BLaER1 treated with 17β-estradiol and CSF1 and Interleukin-3, amounts not matched to agents 10 nM and 100 nM (cell line): ENCODE data around the gene KRTAP20-3.

ENCODE experiments used
- H3K27ac ChIP-seq, 11 experiments: shearing (Covaris generic); formaldehyde crosslinking; 2 replicates each; pipeline ENCODE4 v1.8.1; 2022
- H3K27me3 ChIP-seq, 11 experiments: shearing (Covaris generic); formaldehyde crosslinking; 2 replicates each; pipeline ENCODE4 v1.8.1; 2022
- H3K36me3 ChIP-seq, 11 experiments: shearing (Covaris generic); formaldehyde crosslinking; 2 replicates each; pipeline ENCODE4 v1.8.1; 2022
- H3K4me1 ChIP-seq, 10 experiments: shearing (Covaris generic); formaldehyde crosslinking; 2 replicates each; pipeline ENCODE4 v1.8.1; 2022
- H3K4me2 ChIP-seq, 11 experiments: shearing (Covaris generic); formaldehyde crosslinking; 2 replicates each; pipeline ENCODE4 v1.8.1; 2022
- H3K4me3 ChIP-seq, 10 experiments: shearing (Covaris generic); formaldehyde crosslinking; 2 replicates each; pipeline ENCODE4 v1.8.1; 2022
- H3K9ac ChIP-seq, 11 experiments: shearing (Covaris generic); formaldehyde crosslinking; 2 replicates each; pipeline ENCODE4 v1.8.1; 2022
- H3K9me3 ChIP-seq, 11 experiments: shearing (Covaris generic); formaldehyde crosslinking; replicated peaks in 1 of 11; 2 replicates each; pipeline ENCODE4 v1.8.1; 2022
- H4K20me1 ChIP-seq, 11 experiments: shearing (Covaris generic); formaldehyde crosslinking; 2 replicates each; pipeline ENCODE4 v1.8.1; 2022
- Cebpa-rat ChIP-seq, 11 experiments: shearing (Covaris generic); IDR thresholded peaks; 2 replicates each; pipeline ENCODE4 v1.8.1; 2022

KRTAP20-3 gene

DNA sequence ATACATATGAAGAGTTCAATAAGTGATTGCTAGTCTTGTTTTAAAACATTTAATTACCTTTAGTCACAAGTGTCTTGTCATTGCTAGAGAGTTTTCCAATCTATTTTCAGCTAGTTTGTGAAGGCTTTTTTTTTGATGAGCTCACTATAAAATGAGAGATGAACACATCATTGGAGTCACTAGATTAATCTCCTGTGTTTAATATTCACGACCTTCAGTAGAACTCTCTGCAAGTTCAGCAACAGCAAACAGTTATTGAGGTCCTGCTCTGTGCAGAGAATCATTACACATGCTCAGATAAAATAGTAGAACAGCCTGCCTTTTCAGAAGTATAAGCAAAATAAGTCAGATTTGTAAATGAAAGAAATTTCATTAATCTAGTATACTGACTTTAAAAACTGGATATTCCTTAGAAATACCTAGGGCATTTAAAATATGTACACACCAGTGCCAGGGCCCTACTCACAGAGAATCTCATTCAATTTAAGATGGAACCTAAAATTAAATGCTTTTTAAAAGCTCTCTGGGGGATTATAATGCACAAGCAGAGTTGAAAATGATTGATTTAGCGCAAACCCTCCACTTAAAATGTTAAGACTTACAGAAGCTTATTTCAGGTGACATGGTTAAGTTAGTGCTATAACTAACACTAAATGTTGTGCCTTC lies 30.5 kb downstream of the KRTAP20-3 start:
- Histone ChIP-seq H3K9ac (no peak overlapping the region), H3K4me3 (no peak overlapping the region), H3K27ac (no peak overlapping the region), H3K4me2 (no peak overlapping the region), H4K20me1 (no peaks in the 10 kb centered on the region), H3K4me1 (no peaks in the 10 kb centered on the region), H3K36me3 (no peaks in the 10 kb centered on the region), H3K27me3 (no peaks in the 10 kb centered on the region), H3K9me3 (no peaks in the 10 kb centered on the region; a peak in 1 of 22 replicates)
- TF ChIP-seq Cebpa-rat (IDR thresholded peaks at IDR 0.05) = no peak

- H4K20me1 ChIP-seq = no peaks in the 10 kb centered on the region
- TF ChIP-seq Cebpa-rat (IDR thresholded peaks at IDR 0.05) = no peak
- no peaks in the 10 kb centered on the region for H3K27me3 ChIP-seq
- no peak overlapping the region for H3K4me2 ChIP-seq
- H3K4me1 ChIP-seq = no peaks in the 10 kb centered on the region
- H3K9me3 ChIP-seq = no peaks in the 10 kb centered on the region; a peak in 1 of 22 replicates
- H3K36me3 ChIP-seq = no peaks in the 10 kb centered on the region
- H3K27ac ChIP-seq = no peak overlapping the region
- no peak overlapping the region for H3K4me3 ChIP-seq
- H3K9ac ChIP-seq = no peak overlapping the region
These were observed 31.6 kb downstream of the KRTAP20-3 start for GRCh38 chr21:30674312-30674711.

DNA sequence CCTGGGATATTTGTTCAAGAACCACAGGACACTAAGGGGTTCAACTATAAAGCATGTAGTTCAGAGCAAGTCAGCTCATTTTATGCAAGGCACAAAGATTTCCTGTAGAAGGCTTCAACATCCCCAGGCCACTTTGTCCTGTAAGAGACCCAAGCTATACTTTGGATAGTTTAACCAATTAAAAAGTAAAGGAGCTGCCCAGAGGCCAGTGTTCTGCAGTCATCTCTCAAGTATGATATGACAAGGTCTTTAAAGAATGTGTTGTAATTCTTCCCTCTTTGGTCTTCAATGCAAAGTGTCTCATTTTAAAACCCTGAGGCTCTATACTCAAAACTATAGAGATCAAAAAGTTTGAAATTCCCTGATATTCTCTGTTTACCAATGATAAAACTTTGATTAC lies 34.1 kb downstream of the KRTAP20-3 start:
- Histone ChIP-seq H3K4me3 (no peak overlapping the region), H3K9me3 (no peaks in the 10 kb centered on the region), H3K27me3 (no peaks in the 10 kb centered on the region), H3K4me2 (no peak overlapping the region), H3K4me1 (no peaks in the 10 kb centered on the region), H3K9ac (no peak overlapping the region), H3K36me3 (no peaks in the 10 kb centered on the region), H3K27ac (no peak overlapping the region), H4K20me1 (no peaks in the 10 kb centered on the region)
- TF ChIP-seq Cebpa-rat (IDR thresholded peaks at IDR 0.05) = no peak

DNA sequence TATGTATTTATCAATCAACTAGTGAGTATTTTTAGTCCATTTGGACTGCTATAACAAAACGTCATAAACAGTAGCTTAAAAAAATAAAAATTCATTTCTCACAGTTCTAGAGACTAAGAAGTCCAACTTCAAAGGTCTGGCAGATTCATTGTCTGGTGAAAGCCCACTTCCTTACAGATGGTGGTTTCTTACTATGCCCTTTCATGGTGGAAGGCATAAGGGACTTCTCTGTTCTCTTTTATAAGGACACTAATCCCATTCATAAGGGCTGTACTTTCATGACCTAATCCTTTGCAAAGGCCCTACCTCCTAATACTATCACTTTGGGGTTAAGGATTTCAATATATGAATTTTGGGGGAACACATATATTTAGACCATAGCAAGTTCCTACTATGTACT lies 37.9 kb downstream of the KRTAP20-3 start:
- H3K4me1 ChIP-seq = no peaks in the 10 kb centered on the region
- H3K9ac ChIP-seq = no peak overlapping the region
- no peak overlapping the region for H3K4me2 ChIP-seq
- no peaks in the 10 kb centered on the region for H3K36me3 ChIP-seq
- H3K4me3 ChIP-seq = no peak overlapping the region
- no peaks in the 10 kb centered on the region for H3K9me3 ChIP-seq
- no peak overlapping the region for H3K27ac ChIP-seq
- no peak for TF ChIP-seq Cebpa-rat (IDR thresholded peaks at IDR 0.05)
- no peaks in the 10 kb centered on the region for H3K27me3 ChIP-seq
- H4K20me1 ChIP-seq = no peaks in the 10 kb centered on the region

- H3K27me3 ChIP-seq = no peaks in the 10 kb centered on the region
- TF ChIP-seq Cebpa-rat (IDR thresholded peaks at IDR 0.05) = no peak
- no peak overlapping the region for H3K4me3 ChIP-seq
These were observed 41.8 kb downstream of the KRTAP20-3 start for GRCh38 chr21:30684506-30684905.

GRCh38 chr21:30689822-30690221 lies 47.2 kb downstream of the KRTAP20-3 start:
- Histone ChIP-seq H3K4me3 (no peak overlapping the region), H3K9ac (no peak overlapping the region), H4K20me1 (no peaks in the 10 kb centered on the region), H3K9me3 (peaks cover 0 to 4% (median 0%) of the 10 kb centered on the region in 11 experiments; a peak in 2 of 22 replicates), H3K4me2 (no peak overlapping the region), H3K36me3 (no peaks in the 10 kb centered on the region), H3K4me1 (no peaks in the 10 kb centered on the region), H3K27ac (no peak overlapping the region), H3K27me3 (no peaks in the 10 kb centered on the region)
- TF ChIP-seq Cebpa-rat (IDR thresholded peaks at IDR 0.05) = no peak

More at GRCh38 chr21:30684506-30684905, 41.8 kb downstream of the KRTAP20-3 start:
- H3K4me1 ChIP-seq = no peaks in the 10 kb centered on the region
- H3K4me2 ChIP-seq = no peak overlapping the region
- H3K9ac ChIP-seq = no peak overlapping the region
- no peak overlapping the region for H3K27ac ChIP-seq
- no peaks in the 10 kb centered on the region for H4K20me1 ChIP-seq
- H3K9me3 ChIP-seq = no peaks in the 10 kb centered on the region
- no peaks in the 10 kb centered on the region for H3K36me3 ChIP-seq
